Measurements from ENCODE around the gene CASQ2. TPM values are rescaled to one million over a fixed set of nuclear protein-coding genes. Genes with fewer than 3 reads are reported as not detected.

The CASQ2 gene
- polyA plus RNA-seq, 3 donors: not detected

DNA sequence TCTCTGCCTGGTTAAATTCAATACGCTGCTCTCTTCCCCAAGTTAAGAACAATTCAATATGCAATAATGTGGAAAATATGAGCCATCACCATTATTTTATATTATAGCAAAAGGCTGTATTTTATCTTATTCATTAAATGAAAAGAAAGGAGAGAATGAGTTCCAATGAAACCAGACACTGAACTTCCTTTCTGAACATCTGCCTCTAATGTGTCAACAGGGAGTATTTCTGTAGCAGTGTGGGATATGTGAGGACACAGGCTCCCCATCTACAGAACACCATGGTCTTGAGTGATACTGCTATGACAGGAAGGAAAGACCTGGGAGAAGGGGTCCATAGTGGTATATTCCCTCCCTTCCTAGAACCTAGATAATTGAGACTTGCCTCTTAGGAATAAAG is 46.3 kb downstream of the CASQ2 start:
- intact Hi-C loops (cut with micrococcal nuclease): no loop called here
- no peak overlapping the region for H2AFZ ChIP-seq (ENCODE audit: insufficient read depth, low read depth, low read length, poor library complexity, severe bottlenecking)
- no peak overlapping the region for H3K27ac ChIP-seq (ENCODE audit: low read depth in 1 of 2, low read length in 2 of 2)
- H3K36me3 ChIP-seq (replicated peaks in 1 of 2; ENCODE audit: control insufficient read depth in 1 of 2, insufficient read depth in 2 of 2, low read length in 2 of 2): no peaks in the 10 kb centered on the region
- Mint-ChIP-seq H3K27ac (peak overlapping the region in 2 of 7 donors; percentile 28 to 55), H3K9me3 (no peaks in the 10 kb centered on the region), H3K4me3 (no peak overlapping the region), H3K4me1 (peaks cover 29% of the 10 kb centered on the region), H3K27me3 (ENCODE audit: low read depth in 3 of 3) (peaks cover 2 to 6% (median 3%) of the 10 kb centered on the region in 3 donors), H3K36me3 (no peaks in the 10 kb centered on the region)
- no peak for DNase-seq
- TF ChIP-seq, protein P1, sequence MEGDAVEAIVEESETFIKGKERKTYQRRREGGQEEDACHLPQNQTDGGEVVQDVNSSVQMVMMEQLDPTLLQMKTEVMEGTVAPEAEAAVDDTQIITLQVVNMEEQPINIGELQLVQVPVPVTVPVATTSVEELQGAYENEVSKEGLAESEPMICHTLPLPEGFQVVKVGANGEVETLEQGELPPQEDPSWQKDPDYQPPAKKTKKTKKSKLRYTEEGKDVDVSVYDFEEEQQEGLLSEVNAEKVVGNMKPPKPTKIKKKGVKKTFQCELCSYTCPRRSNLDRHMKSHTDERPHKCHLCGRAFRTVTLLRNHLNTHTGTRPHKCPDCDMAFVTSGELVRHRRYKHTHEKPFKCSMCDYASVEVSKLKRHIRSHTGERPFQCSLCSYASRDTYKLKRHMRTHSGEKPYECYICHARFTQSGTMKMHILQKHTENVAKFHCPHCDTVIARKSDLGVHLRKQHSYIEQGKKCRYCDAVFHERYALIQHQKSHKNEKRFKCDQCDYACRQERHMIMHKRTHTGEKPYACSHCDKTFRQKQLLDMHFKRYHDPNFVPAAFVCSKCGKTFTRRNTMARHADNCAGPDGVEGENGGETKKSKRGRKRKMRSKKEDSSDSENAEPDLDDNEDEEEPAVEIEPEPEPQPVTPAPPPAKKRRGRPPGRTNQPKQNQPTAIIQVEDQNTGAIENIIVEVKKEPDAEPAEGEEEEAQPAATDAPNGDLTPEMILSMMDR (IDR thresholded peaks at IDR 0.05): no peak
- no peaks in the 10 kb centered on the region for H4K20me1 ChIP-seq (ENCODE audit: insufficient read depth, low read length)
- WGBS (ENCODE audit: insufficient coverage): no CpG with 5 or more reads among the region's 1 CpG
- no peaks in the 10 kb centered on the region for H3K27me3 ChIP-seq (ENCODE audit: control insufficient read depth in 2 of 2, insufficient read depth in 2 of 2, low read length in 2 of 2)
- H3K4me2 ChIP-seq (replicated peaks; ENCODE audit: extremely low read depth, low read length, poor library complexity, severe bottlenecking): no peak overlapping the region
- no peaks in the 10 kb centered on the region for H3K79me2 ChIP-seq (ENCODE audit: insufficient read depth, low read length)
- no peak overlapping the region for H3K4me3 ChIP-seq (replicated peaks in 1 of 3; ENCODE audit: low read depth in 2 of 3, low read length in 3 of 3)
- peaks cover 23 to 28% of the 10 kb centered on the region in 2 donors for H3K4me1 ChIP-seq (ENCODE audit: control insufficient read depth in 1 of 2, insufficient read depth in 2 of 2, low read length in 2 of 2)
- H3K9me3 ChIP-seq (replicated peaks in 1 of 2; ENCODE audit: control insufficient read depth in 1 of 2, insufficient read depth in 1 of 2, low read length in 2 of 2): no peaks in the 10 kb centered on the region
- no peak overlapping the region for H3K9ac ChIP-seq (ENCODE audit: insufficient read depth, low read length, poor library complexity, severe bottlenecking)

DNA sequence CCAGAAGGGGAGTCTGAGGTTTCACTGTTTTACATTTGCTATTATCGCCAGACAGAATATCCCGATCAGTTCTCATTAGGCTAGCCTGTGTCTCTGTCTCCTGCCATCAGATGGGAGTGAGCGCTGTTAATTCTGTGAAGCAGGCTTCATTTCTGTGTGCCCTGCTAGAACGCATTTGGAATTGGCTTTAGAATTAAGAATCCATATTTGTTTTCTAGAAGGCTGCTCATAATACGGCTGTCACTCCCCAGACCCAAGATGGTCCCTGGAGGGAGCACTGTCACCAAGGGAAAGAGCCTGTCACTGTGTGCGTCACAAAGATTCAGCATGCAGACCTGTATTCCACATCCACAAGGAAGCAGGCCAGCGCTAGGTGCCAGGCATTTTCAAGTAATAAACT is 49.2 kb downstream of the CASQ2 start:
- TF ChIP-seq, protein P1 (IDR thresholded peaks at IDR 0.05): no peak
- peaks cover 11% of the 10 kb centered on the region in 2 donors for H3K4me1 ChIP-seq (ENCODE audit: control insufficient read depth in 1 of 2, insufficient read depth in 2 of 2, low read length in 2 of 2)
- H3K27ac ChIP-seq (ENCODE audit: low read depth in 1 of 2, low read length in 2 of 2): no peak overlapping the region
- intact Hi-C loops (cut with micrococcal nuclease): loop anchor here in 1 of 2 donors (5.0 kb wide), 1 partner anchor 53 kb away; no protein-coding TSS in a partner anchor
- no peaks in the 10 kb centered on the region for H3K36me3 ChIP-seq (replicated peaks in 1 of 2; ENCODE audit: control insufficient read depth in 1 of 2, insufficient read depth in 2 of 2, low read length in 2 of 2)
- Mint-ChIP-seq H3K4me3 (no peak overlapping the region), H3K36me3 (no peaks in the 10 kb centered on the region), H3K27ac (no peak overlapping the region), H3K4me1 (peaks cover 13% of the 10 kb centered on the region), H3K9me3 (no peaks in the 10 kb centered on the region), H3K27me3 (ENCODE audit: low read depth in 3 of 3) (peaks cover 3 to 6% (median 4%) of the 10 kb centered on the region in 3 donors)
- H3K4me3 ChIP-seq (replicated peaks in 1 of 3; ENCODE audit: low read depth in 2 of 3, low read length in 3 of 3): no peak overlapping the region
- H3K9ac ChIP-seq (ENCODE audit: insufficient read depth, low read length, poor library complexity, severe bottlenecking): no peak overlapping the region
- H3K27me3 ChIP-seq (ENCODE audit: control insufficient read depth in 2 of 2, insufficient read depth in 2 of 2, low read length in 2 of 2): no peaks in the 10 kb centered on the region
- WGBS (ENCODE audit: insufficient coverage): 98% methylated on average over 6 of the region's 7 CpGs
- no peak overlapping the region for H3K4me2 ChIP-seq (replicated peaks; ENCODE audit: extremely low read depth, low read length, poor library complexity, severe bottlenecking)
- no peak for DNase-seq
- no peak overlapping the region for H2AFZ ChIP-seq (ENCODE audit: insufficient read depth, low read depth, low read length, poor library complexity, severe bottlenecking)
- H3K79me2 ChIP-seq (ENCODE audit: insufficient read depth, low read length): no peaks in the 10 kb centered on the region
- H3K9me3 ChIP-seq (replicated peaks in 1 of 2; ENCODE audit: control insufficient read depth in 1 of 2, insufficient read depth in 1 of 2, low read length in 2 of 2): no peaks in the 10 kb centered on the region
- H4K20me1 ChIP-seq (ENCODE audit: insufficient read depth, low read length): no peaks in the 10 kb centered on the region
